Measurements from ENCODE around the gene TFF1.

The TFF1 gene

DNA sequence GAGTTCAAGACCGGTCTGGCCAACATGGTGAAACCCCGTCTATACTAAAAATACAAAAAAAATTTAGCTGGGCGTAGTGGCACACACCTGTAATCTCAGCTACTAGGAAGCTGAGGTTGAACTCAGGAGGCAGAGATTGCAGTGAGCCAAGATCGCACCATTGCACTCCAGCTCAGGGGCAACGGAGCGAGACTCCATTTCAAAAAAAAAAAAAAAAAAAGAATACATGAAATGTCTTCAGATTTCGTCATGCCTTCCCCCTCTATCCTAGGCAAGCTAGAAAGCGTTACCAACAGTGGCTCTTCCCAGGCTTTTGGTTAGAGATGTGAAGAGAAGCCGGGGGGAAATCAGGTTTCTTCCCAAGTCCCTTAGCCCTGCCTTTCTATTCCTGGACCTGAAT lies 3.6 kb downstream of the TFF1 start:
- TF ChIP-seq TAF1 (IDR thresholded peaks at IDR 0.05; ENCODE audit: borderline replicate concordance, insufficient read depth, low read length): no peak
- TF ChIP-seq SIN3A (IDR thresholded peaks at IDR 0.05; ENCODE audit: borderline replicate concordance, insufficient read depth, low read length): no peak
- no peak for TF ChIP-seq POLR2AphosphoS5 (IDR thresholded peaks at IDR 0.05; ENCODE audit: low read depth, low read length)
- TF ChIP-seq FOXP2 (optimal IDR thresholded peaks at IDR 0.05; ENCODE audit: borderline replicate concordance, extremely low read depth, extremely low read length, insufficient read depth): no peak
- TF ChIP-seq, protein P1, sequence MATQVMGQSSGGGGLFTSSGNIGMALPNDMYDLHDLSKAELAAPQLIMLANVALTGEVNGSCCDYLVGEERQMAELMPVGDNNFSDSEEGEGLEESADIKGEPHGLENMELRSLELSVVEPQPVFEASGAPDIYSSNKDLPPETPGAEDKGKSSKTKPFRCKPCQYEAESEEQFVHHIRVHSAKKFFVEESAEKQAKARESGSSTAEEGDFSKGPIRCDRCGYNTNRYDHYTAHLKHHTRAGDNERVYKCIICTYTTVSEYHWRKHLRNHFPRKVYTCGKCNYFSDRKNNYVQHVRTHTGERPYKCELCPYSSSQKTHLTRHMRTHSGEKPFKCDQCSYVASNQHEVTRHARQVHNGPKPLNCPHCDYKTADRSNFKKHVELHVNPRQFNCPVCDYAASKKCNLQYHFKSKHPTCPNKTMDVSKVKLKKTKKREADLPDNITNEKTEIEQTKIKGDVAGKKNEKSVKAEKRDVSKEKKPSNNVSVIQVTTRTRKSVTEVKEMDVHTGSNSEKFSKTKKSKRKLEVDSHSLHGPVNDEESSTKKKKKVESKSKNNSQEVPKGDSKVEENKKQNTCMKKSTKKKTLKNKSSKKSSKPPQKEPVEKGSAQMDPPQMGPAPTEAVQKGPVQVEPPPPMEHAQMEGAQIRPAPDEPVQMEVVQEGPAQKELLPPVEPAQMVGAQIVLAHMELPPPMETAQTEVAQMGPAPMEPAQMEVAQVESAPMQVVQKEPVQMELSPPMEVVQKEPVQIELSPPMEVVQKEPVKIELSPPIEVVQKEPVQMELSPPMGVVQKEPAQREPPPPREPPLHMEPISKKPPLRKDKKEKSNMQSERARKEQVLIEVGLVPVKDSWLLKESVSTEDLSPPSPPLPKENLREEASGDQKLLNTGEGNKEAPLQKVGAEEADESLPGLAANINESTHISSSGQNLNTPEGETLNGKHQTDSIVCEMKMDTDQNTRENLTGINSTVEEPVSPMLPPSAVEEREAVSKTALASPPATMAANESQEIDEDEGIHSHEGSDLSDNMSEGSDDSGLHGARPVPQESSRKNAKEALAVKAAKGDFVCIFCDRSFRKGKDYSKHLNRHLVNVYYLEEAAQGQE (IDR thresholded peaks at IDR 0.05; ENCODE audit: insufficient read depth in 1 of 2, low read depth in 2 of 2, low read length in 2 of 2): no peak

DNA sequence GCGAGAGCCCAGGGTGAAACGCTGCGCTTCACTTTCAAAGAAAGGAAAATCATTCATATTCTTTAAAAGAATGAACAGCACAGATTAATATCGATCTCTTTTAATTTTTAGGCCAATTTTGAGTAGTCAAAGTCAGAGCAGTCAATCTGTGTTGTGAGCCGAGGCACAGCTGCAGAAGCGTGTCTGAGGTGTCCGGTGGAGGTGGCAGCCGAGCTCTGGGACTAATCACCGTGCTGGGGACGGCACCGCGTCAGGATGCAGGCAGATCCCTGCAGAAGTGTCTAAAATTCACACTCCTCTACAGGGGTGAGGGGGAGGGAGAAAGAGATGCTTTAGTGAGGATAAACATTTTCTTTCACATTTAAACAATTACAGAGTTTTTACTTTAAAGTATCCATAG lies 4.1 kb downstream of the TFF1 start:
- TF ChIP-seq, protein P1 (IDR thresholded peaks at IDR 0.05; ENCODE audit: insufficient read depth in 1 of 2, low read depth in 2 of 2, low read length in 2 of 2): no peak
- TF ChIP-seq TAF1 (IDR thresholded peaks at IDR 0.05; ENCODE audit: borderline replicate concordance, insufficient read depth, low read length) (no peak), FOXP2 (optimal IDR thresholded peaks at IDR 0.05; ENCODE audit: borderline replicate concordance, extremely low read depth, extremely low read length, insufficient read depth) (no peak), POLR2AphosphoS5 (IDR thresholded peaks at IDR 0.05; ENCODE audit: low read depth, low read length) (no peak), SIN3A (IDR thresholded peaks at IDR 0.05; ENCODE audit: borderline replicate concordance, insufficient read depth, low read length) (no peak)

DNA sequence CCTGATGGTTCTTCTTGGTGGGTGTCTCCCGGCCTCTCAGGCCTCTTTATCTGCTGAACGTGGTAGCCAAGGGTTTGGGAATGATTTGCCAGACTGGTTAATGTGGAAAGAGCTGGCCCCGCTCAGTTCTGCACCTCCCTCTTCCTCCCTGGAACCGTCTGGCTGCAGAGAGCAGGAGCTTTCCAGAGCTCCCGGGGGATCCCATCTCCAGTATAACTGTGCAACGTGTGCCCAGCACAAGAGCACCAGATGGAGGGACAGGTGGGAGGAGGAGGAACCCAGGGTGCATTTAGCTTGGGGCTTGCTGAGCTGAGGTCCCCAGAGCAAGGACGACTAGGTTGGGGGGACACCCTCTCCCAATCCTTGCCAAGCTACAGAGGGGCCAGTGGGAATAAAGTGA lies 5.0 kb downstream of the TFF1 start:
- no peak for TF ChIP-seq TAF1 (IDR thresholded peaks at IDR 0.05; ENCODE audit: borderline replicate concordance, insufficient read depth, low read length)
- TF ChIP-seq SIN3A (IDR thresholded peaks at IDR 0.05; ENCODE audit: borderline replicate concordance, insufficient read depth, low read length): no peak
- TF ChIP-seq, protein P1 (IDR thresholded peaks at IDR 0.05; ENCODE audit: insufficient read depth in 1 of 2, low read depth in 2 of 2, low read length in 2 of 2): no peak
- no peak for TF ChIP-seq POLR2AphosphoS5 (IDR thresholded peaks at IDR 0.05; ENCODE audit: low read depth, low read length)
- TF ChIP-seq FOXP2 (optimal IDR thresholded peaks at IDR 0.05; ENCODE audit: borderline replicate concordance, extremely low read depth, extremely low read length, insufficient read depth): no peak

DNA sequence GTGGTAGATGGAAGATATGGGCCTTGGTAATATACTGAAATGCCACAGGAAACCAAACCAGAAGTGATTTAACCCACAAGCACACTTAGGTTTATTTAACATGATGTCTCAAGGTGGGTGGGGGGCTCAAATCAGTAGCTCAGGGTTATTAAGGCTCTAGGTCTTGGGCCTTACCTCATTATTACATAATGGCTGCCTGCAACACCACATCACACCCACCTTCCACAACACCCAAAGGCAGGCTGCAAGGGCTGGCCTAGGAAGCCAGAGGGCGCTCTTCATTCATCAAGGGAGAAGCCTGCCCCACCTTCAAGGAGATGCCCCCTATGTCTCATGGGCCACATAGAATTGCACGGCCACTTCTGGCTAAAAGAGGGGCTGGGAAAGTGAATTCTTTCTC lies 6.0 kb downstream of the TFF1 start:
- TF ChIP-seq POLR2AphosphoS5 (IDR thresholded peaks at IDR 0.05; ENCODE audit: low read depth, low read length) (no peak), TAF1 (IDR thresholded peaks at IDR 0.05; ENCODE audit: borderline replicate concordance, insufficient read depth, low read length) (no peak), FOXP2 (optimal IDR thresholded peaks at IDR 0.05; ENCODE audit: borderline replicate concordance, extremely low read depth, extremely low read length, insufficient read depth) (no peak), SIN3A (IDR thresholded peaks at IDR 0.05; ENCODE audit: borderline replicate concordance, insufficient read depth, low read length) (no peak)
- TF ChIP-seq, protein P1 (IDR thresholded peaks at IDR 0.05; ENCODE audit: insufficient read depth in 1 of 2, low read depth in 2 of 2, low read length in 2 of 2): no peak

DNA sequence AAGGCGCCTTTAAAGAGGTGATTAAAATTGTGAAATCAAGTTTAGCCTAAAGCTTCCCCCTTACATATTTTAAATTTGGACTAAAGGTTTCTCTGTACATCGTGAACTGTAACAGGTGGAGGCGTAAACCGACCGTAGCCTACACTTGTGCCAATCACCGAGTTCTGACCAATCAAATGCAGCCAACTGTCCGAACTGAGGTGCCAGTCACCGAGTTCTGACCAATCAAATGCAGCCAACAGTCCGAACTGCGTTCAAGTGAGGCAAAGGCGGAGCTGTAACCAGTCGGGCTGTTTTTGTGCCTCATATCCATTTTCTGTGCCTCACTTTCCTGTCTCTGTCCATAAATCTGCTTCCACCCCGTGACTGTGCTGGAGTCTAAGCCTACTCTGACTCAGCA lies 7.4 kb downstream of the TFF1 start:
- TF ChIP-seq POLR2AphosphoS5 (IDR thresholded peaks at IDR 0.05; ENCODE audit: low read depth, low read length) (no peak), FOXP2 (optimal IDR thresholded peaks at IDR 0.05; ENCODE audit: borderline replicate concordance, extremely low read depth, extremely low read length, insufficient read depth) (no peak), TAF1 (IDR thresholded peaks at IDR 0.05; ENCODE audit: borderline replicate concordance, insufficient read depth, low read length) (no peak), SIN3A (IDR thresholded peaks at IDR 0.05; ENCODE audit: borderline replicate concordance, insufficient read depth, low read length) (no peak)
- TF ChIP-seq, protein P1 (IDR thresholded peaks at IDR 0.05; ENCODE audit: insufficient read depth in 1 of 2, low read depth in 2 of 2, low read length in 2 of 2): no peak
